AG04450 (cell line): Measurements from ENCODE around the gene SLC17A4. TPM values are rescaled to one million over a fixed set of nuclear protein-coding genes. Genes with fewer than 3 reads are reported as not detected.

Experiments
- CTCF ChIA-PET: fragments of 300-600, 350-600 bp; formaldehyde crosslinking; extraction: SDS; loops from one replicate; lab custom pipeline; 2022; ENCODE audit warnings: antibody characterized with exemption, inconsistent platforms; lab: Charles Lee
- POLR2A ChIA-PET: fragments of 350-600 bp; formaldehyde crosslinking; extraction: SDS; loops from one replicate; lab custom pipeline; 2021; ENCODE audit warnings: antibody characterized with exemption, inconsistent platforms; lab: Yijun Ruan, JAX
- DNase-seq: peaks from one replicate; pipeline ENCODE4 v3.0.0-alpha.2; 2011; ENCODE audit warnings: low read depth, low spot score
- H3K27ac ChIP-seq: one replicate; pipeline ENCODE4 v1.5.1; 2012; ENCODE audit warnings: low read depth, low read length, control low read depth
- H3K27me3 ChIP-seq: one replicate; pipeline ENCODE4 v1.6.0; 2012; ENCODE audit warnings: low read length; ENCODE audit not compliant: control insufficient read depth, insufficient read depth
- H3K4me3 ChIP-seq: 2 replicates; pipeline ENCODE4 v1.5.1; 2011; ENCODE audit warnings: mild to moderate bottlenecking, low read depth, low read length, control low read depth
- H3K9me3 ChIP-seq: 2 replicates; pipeline ENCODE4 v1.5.1; 2012; ENCODE audit warnings: low read length; ENCODE audit not compliant: control insufficient read depth, insufficient read depth
- polyA plus RNA-seq: library from polyadenylated mRNA; depleted of rRNA; stranded (reverse); fragments of >200 nt; gene quantifications from 2 replicates; pipeline ENCODE4 v1.2.3, GENCODE V29; 2011
- TF ChIP-seq, protein P1 (sequence below): IDR thresholded peaks from 2 replicates; pipeline ENCODE4 v1.5.1; 2011; ENCODE audit warnings: low read depth, low read length, control low read depth, inconsistent platforms

SLC17A4 gene
- polyA plus RNA-seq, 1 experiment, result not detected

DNA sequence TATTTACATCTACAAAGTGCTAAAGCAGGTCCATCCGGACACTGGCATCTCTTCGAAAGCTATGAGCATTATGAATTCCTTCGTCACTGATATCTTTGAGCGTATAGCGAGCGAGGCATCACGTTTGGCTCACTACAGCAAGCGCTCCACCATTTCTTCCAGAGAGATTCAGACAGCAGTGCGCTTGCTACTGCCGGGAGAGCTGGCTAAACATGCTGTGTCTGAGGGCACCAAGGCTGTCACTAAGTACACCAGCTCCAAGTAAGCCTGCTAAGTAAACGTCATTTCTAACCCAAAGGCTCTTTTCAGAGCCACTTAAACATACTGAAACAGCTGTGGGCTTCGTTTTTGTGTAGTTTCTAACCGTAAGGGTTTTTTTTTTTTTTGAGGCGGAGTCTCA lies 27.5 kb upstream of the SLC17A4 start:
- ChIA-PET CTCF (interaction anchor here (0.7 kb wide), 1 partner anchor 117 kb away, joined by 3 read pairs; no protein-coding TSS in a partner anchor), POLR2A (no interaction called here)
- TF ChIP-seq, protein P1, sequence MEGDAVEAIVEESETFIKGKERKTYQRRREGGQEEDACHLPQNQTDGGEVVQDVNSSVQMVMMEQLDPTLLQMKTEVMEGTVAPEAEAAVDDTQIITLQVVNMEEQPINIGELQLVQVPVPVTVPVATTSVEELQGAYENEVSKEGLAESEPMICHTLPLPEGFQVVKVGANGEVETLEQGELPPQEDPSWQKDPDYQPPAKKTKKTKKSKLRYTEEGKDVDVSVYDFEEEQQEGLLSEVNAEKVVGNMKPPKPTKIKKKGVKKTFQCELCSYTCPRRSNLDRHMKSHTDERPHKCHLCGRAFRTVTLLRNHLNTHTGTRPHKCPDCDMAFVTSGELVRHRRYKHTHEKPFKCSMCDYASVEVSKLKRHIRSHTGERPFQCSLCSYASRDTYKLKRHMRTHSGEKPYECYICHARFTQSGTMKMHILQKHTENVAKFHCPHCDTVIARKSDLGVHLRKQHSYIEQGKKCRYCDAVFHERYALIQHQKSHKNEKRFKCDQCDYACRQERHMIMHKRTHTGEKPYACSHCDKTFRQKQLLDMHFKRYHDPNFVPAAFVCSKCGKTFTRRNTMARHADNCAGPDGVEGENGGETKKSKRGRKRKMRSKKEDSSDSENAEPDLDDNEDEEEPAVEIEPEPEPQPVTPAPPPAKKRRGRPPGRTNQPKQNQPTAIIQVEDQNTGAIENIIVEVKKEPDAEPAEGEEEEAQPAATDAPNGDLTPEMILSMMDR, result no peak
- H3K27ac ChIP-seq, result no peak overlapping the region
- H3K27me3 ChIP-seq, result no peaks in the 10 kb centered on the region
- no peak overlapping the region for H3K4me3 ChIP-seq
- DNase-seq, result no peak
- 0 out of 2 replicates have a peak, but pooled peaks cover 4% of the 10 kb centered on the region for H3K9me3 ChIP-seq

DNA sequence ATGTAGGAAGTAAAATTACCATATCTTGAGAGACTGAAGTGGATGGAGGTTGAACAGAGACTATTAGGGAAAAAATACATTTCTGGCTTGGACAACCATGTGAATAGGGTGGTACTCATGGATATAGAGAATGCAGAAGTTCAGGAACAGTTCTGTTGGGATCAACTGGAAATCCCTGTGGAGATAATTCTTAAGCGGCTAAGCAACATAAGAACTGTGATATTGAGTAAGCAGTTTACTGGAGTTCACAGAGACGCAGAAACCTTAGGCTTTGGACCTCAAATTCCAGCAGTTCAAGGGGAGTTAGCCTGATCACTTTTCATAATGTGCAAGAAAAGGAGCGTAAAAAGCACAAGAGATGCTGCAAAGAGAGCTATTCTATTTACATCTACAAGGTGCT lies 23.6 kb upstream of the SLC17A4 start:
- no peak for DNase-seq
- H3K4me3 ChIP-seq, result no peak overlapping the region
- no peak overlapping the region for H3K27ac ChIP-seq
- ChIA-PET POLR2A (no interaction called here), CTCF (interaction anchor here (1.4 kb wide), 1 partner anchor 159 kb away, joined by 3 read pairs; no protein-coding TSS in a partner anchor)
- H3K27me3 ChIP-seq, result no peaks in the 10 kb centered on the region
- TF ChIP-seq, protein P1, result no peak
- H3K9me3 ChIP-seq, result peaks cover 9% of the 10 kb centered on the region; the same call in 1 of the 2 replicates

DNA sequence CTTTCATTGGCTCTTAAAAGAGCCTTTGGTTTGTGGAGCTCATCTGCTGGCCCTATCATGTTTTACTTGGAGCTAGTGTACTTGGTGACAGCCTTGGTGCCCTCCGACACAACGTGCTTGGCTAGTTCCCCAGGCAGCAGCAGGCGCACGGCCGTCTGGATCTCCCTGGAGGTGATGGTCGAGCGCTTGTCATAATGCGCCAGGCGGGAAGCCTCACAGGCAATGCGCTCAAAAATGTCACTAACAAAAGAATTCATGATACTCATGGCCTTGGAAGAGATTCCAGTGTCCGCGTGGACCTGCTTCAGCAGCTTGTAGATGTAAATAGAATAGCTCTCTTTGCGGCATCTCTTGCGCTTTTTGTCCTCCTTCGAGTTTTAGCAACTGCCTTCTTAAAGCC lies 22.8 kb upstream of the SLC17A4 start:
- H3K9me3 ChIP-seq, result peaks cover 9% of the 10 kb centered on the region; the same call in 1 of the 2 replicates
- ChIA-PET CTCF (interaction anchor here (1.1 to 1.4 kb wide), 2 partner anchors 12 to 158 kb away, joined by 3 read pairs; no protein-coding TSS in a partner anchor), POLR2A (no interaction called here)

DNA sequence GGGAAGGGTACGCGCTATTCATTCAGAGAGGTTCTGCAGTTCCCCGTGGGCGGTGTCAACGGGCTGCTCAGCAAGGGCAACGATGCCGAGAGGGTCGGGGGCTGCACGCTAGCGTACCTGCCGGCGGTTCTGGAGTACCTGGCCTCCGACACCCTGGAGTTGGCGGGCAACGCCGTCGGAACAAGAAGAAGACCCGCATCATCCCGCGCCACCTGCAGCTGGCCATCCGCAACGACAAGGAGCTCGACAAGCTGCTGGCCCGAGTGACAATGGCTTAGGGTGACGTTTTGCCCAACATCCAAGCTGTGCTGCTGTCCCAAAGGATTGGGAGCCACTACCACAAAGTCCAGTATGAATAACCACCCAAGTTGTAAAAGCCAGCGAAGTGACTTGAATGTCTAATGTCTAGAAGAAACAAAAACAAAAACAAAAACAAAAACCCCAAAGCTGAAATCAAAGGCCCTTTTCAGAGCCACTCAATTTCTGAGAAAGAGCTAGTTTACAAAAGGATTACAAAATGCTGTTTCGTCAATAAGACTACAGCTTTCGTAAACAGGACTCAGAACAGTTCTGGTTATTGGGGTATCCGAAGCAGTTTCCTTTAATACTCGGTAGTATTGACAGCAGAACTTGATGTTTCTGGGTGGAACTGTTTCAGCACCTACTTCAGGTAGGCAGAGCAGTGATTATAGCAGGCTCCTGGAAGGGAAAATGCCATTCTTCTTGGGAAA lies 21.9 kb upstream of the SLC17A4 start:
- Histone ChIP-seq H3K27ac (no peak overlapping the region), H3K27me3 (no peaks in the 10 kb centered on the region), H3K9me3 (peaks cover 6% of the 10 kb centered on the region), H3K4me3 (no peak overlapping the region)
- DNase-seq, result no peak
- TF ChIP-seq, protein P1, result no peak
- CTCF ChIA-PET, result interaction anchor here (1.1 to 1.4 kb wide), 2 partner anchors 13 to 14 kb away, joined by 3 read pairs; no protein-coding TSS in a partner anchor
- POLR2A ChIA-PET, result no interaction called here

More for the DNA sequence above, 22.8 kb upstream of the SLC17A4 start:
- TF ChIP-seq, protein P1, result no peak
- no peak for DNase-seq
- Histone ChIP-seq H3K27me3 (no peaks in the 10 kb centered on the region), H3K4me3 (no peak overlapping the region), H3K27ac (no peak overlapping the region)

DNA sequence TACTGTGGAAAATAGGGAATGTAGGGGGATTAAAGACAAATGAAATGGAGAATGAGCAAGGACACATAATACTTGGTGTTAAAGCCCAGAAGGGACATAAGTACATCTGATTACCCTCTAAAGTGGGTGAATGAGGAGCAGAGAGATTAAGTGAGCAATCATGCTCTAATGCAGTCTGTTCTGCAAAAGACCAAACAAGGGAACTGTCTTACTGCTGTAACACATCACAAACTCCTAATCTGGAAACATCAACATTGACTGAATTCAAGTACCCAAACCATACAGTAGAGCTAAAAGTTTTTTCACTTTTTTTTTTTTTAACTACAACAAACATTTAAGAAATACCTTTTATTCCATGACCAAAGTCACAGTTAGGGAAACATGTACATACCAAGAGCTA lies 19.3 kb upstream of the SLC17A4 start:
- Histone ChIP-seq H3K9me3 (peaks cover 4% of the 10 kb centered on the region), H3K4me3 (no peak overlapping the region), H3K27ac (no peak overlapping the region), H3K27me3 (no peaks in the 10 kb centered on the region)
- POLR2A ChIA-PET, result no interaction called here
- DNase-seq, result no peak
- TF ChIP-seq, protein P1, result no peak
- CTCF ChIA-PET, result interaction anchor here (0.6 to 1.0 kb wide), 3 partner anchors 35 to 268 kb away, joined by 3 read pairs; no protein-coding TSS in a partner anchor
